MM.1S (cell line): Measurements from ENCODE around the gene GSX2.

Source experiments
- DNase-seq: peaks from one replicate; pipeline ENCODE4 v3.0.0-alpha.2; 2015
- H2AFZ ChIP-seq: fragments of 300-600 bp; sonication (generic); 2 replicates; pipeline ENCODE4 v1.6.0; 2016; ENCODE audit warnings: antibody characterized with exemption, low read length
- H3F3A ChIP-seq: fragments of 300-600 bp; sonication (generic); 2 replicates; pipeline ENCODE4 v1.6.1; 2016; ENCODE audit warnings: mild to moderate bottlenecking, antibody characterized with exemption, low read length, moderate library complexity, mixed read lengths; ENCODE audit not compliant: insufficient read depth
- H3K27ac ChIP-seq: fragments of 300-600 bp; sonication (generic); 2 replicates; pipeline ENCODE4 v1.5.1; 2016; ENCODE audit warnings: mild to moderate bottlenecking, low read length
- H3K27me3 ChIP-seq: fragments of 300-600 bp; sonication (generic); replicated peaks from 2 replicates; pipeline ENCODE4 v1.6.0; 2016; ENCODE audit warnings: low read length; ENCODE audit not compliant: insufficient read depth
- H3K36me3 ChIP-seq: fragments of 300-600 bp; sonication (generic); replicated peaks from 2 replicates; pipeline ENCODE4 v1.6.1; 2016; ENCODE audit warnings: mild to moderate bottlenecking, low read length, mixed read lengths; ENCODE audit not compliant: insufficient read depth
- H3K4me1 ChIP-seq: fragments of 300-600 bp; sonication (generic); 2 replicates; pipeline ENCODE4 v1.6.1; 2016; ENCODE audit warnings: low read length, mixed read lengths
- H3K4me2 ChIP-seq: fragments of 300-600 bp; sonication (generic); 2 replicates; pipeline ENCODE4 v1.6.0; 2016; ENCODE audit warnings: low read depth, low read length
- H3K4me3 ChIP-seq: fragments of 300-600 bp; sonication (generic); 2 replicates; pipeline ENCODE4 v1.5.1; 2016; ENCODE audit warnings: low read length, mixed read lengths
- H3K79me2 ChIP-seq: fragments of 300-600 bp; sonication (generic); 2 replicates; pipeline ENCODE4 v1.6.1; 2016; ENCODE audit warnings: mixed run types, low read length, mixed read lengths
- H3K9ac ChIP-seq: fragments of 300-600 bp; sonication (generic); 2 replicates; pipeline ENCODE4 v1.6.1; 2016; ENCODE audit warnings: low read length, mixed read lengths
- H3K9me2 ChIP-seq: fragments of 300-600 bp; sonication (generic); replicated peaks from 2 replicates; pipeline ENCODE4 v1.6.1; 2016; ENCODE audit warnings: mild to moderate bottlenecking, low read length, mixed read lengths; ENCODE audit not compliant: insufficient read depth
- H3K9me3 ChIP-seq: fragments of 300-600 bp; sonication (generic); replicated peaks from 2 replicates; pipeline ENCODE4 v1.6.1; 2016; ENCODE audit warnings: mild to moderate bottlenecking, low read length, mixed read lengths; ENCODE audit not compliant: insufficient read depth
- H4K20me1 ChIP-seq: fragments of 300-600 bp; sonication (generic); 2 replicates; pipeline ENCODE4 v1.6.1; 2016; ENCODE audit warnings: mild to moderate bottlenecking, low read length, moderate library complexity, mixed read lengths; ENCODE audit not compliant: insufficient read depth
- CTCF ChIP-seq: fragments of 300-600 bp; sonication (generic); IDR thresholded peaks from 2 replicates; pipeline ENCODE4 v1.5.1; 2016; ENCODE audit warnings: antibody characterized with exemption, low read length, mixed read lengths
- EZH2 ChIP-seq: fragments of 300-600 bp; sonication (generic); optimal IDR thresholded peaks from 2 replicates; pipeline ENCODE3; 2017; ENCODE audit warnings: low read depth, mild to moderate bottlenecking, antibody characterized with exemption, low read length, mixed read lengths
- EZH2phosphoT487 ChIP-seq: fragments of 300-600 bp; sonication (generic); IDR thresholded peaks from 2 replicates; pipeline ENCODE4 v1.6.1; 2018; ENCODE audit warnings: antibody characterized with exemption, low read length

GSX2 gene

GRCh38 chr4:54140287-54140686, 40.3 kb downstream of the GSX2 start:
- no peak for DNase-seq
- no peak overlapping the region for H3K4me3 ChIP-seq
- H3K9me3 ChIP-seq: no peaks in the 10 kb centered on the region
- H3K9ac ChIP-seq: no peak overlapping the region
- H3K27me3 ChIP-seq: no peaks in the 10 kb centered on the region
- H3F3A ChIP-seq: no peaks in the 10 kb centered on the region
- no peak overlapping the region for H3K4me2 ChIP-seq
- TF ChIP-seq EZH2 (no peak), EZH2phosphoT487 (no peak), CTCF (no peak)
- no peaks in the 10 kb centered on the region for H4K20me1 ChIP-seq
- H2AFZ ChIP-seq: no peak overlapping the region
- no peaks in the 10 kb centered on the region for H3K4me1 ChIP-seq
- H3K27ac ChIP-seq: no peak overlapping the region
- H3K79me2 ChIP-seq: no peaks in the 10 kb centered on the region
- no peaks in the 10 kb centered on the region for H3K36me3 ChIP-seq
- H3K9me2 ChIP-seq: no peaks in the 10 kb centered on the region

- H3K36me3 ChIP-seq: no peaks in the 10 kb centered on the region
- no peak for DNase-seq
- H3F3A ChIP-seq: no peaks in the 10 kb centered on the region
- no peak for TF ChIP-seq EZH2
- TF ChIP-seq CTCF: no peak
- TF ChIP-seq EZH2phosphoT487: no peak
- H3K9me2 ChIP-seq: no peaks in the 10 kb centered on the region
- H3K4me3 ChIP-seq: no peak overlapping the region
- no peaks in the 10 kb centered on the region for H3K9me3 ChIP-seq
- no peaks in the 10 kb centered on the region for H3K27me3 ChIP-seq
- no peak overlapping the region for H3K27ac ChIP-seq
- H3K4me1 ChIP-seq: no peaks in the 10 kb centered on the region
- no peaks in the 10 kb centered on the region for H3K79me2 ChIP-seq
- no peak overlapping the region for H3K4me2 ChIP-seq
- H3K9ac ChIP-seq: no peak overlapping the region
- H4K20me1 ChIP-seq: no peaks in the 10 kb centered on the region
- H2AFZ ChIP-seq: no peak overlapping the region
Observed at GRCh38 chr4:54144199-54144598, 44.2 kb downstream of the GSX2 start.

- peak; percentile 36 for DNase-seq
- TF ChIP-seq CTCF (no peak), EZH2phosphoT487 (no peak), EZH2 (no peak)
- no peaks in the 10 kb centered on the region for H3K9me3 ChIP-seq
- no peaks in the 10 kb centered on the region for H3K9me2 ChIP-seq
- H3K9ac ChIP-seq: no peak overlapping the region
- no peak overlapping the region for H3K4me3 ChIP-seq
- H3K79me2 ChIP-seq: no peaks in the 10 kb centered on the region
- H3K4me2 ChIP-seq: no peak overlapping the region
- H4K20me1 ChIP-seq: no peaks in the 10 kb centered on the region
- H3K4me1 ChIP-seq: no peaks in the 10 kb centered on the region
- H3K27ac ChIP-seq: no peak overlapping the region
- H3F3A ChIP-seq: no peaks in the 10 kb centered on the region
- H3K36me3 ChIP-seq: no peaks in the 10 kb centered on the region
- no peaks in the 10 kb centered on the region for H3K27me3 ChIP-seq
- H2AFZ ChIP-seq: no peak overlapping the region
Observed at GRCh38 chr4:54144661-54145171, 44.8 kb downstream of the GSX2 start.
